ENCODE measurements around the gene TMC3. TPM values are rescaled to one million over a fixed set of nuclear protein-coding genes. Genes with fewer than 3 reads are reported as not detected.

TMC3 gene
- polyA plus RNA-seq, 1 of the 3 experiments (the other 2 are of a cell fraction) = not detected

DNA sequence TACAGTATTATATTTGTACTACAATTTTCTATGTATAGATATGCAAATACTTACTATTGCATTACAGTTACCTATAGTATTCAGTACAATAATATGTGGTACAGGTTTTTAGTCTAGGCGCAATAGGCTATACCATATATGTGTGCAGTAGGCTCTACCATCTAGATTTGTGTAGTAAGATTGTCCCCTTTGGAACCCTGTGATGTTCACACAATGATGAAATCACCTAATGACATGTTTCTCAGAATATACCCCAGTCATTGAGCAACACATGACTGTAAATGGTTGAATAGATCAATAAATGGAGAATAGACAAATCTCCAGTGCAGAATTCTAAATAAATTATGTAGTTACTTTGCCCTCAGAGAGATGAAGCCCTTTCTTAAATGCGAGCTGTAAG lies 17.6 kb upstream of the TMC3 start:
- Histone ChIP-seq H3K4me3 (ENCODE audit: low read depth in 2 of 2, low read length in 1 of 2) (no peak overlapping the region), H2AFZ (ENCODE audit: low read depth) (no peak overlapping the region), H3K4me1 (ENCODE audit: control insufficient read depth in 1 of 2, insufficient read depth in 2 of 2, low read depth in 1 of 2, low read length in 1 of 2) (peaks cover 0 to 7% of the 10 kb centered on the region in 2 experiments; a peak in 2 of 4 replicates), H3K9ac (no peak overlapping the region), H3K9me2 (no peaks in the 10 kb centered on the region), H3K36me3 (replicated peaks in 1 of 2; ENCODE audit: control insufficient read depth in 1 of 2, insufficient read depth in 2 of 2, low read length in 1 of 2) (no peaks in the 10 kb centered on the region), H3K4me2 (no peak overlapping the region), H4K20me1 (ENCODE audit: insufficient read depth) (no peaks in the 10 kb centered on the region), H3F3A (replicated peaks; ENCODE audit: insufficient read depth) (no peaks in the 10 kb centered on the region), H3K9me3 (no peaks in the 10 kb centered on the region), H3K79me2 (ENCODE audit: insufficient read depth) (no peaks in the 10 kb centered on the region), H3K27me3 (ENCODE audit: insufficient read depth) (peaks cover 3% of the 10 kb centered on the region; the same call in 1 of the 2 replicates), H3K27ac (ENCODE audit: low read depth in 2 of 2, low read length in 1 of 2) (no peak overlapping the region)
- ChIA-PET CTCF (interaction anchor here (1.3 to 6.0 kb wide), 3 partner anchors 18 to 124 kb away, joined by 5 to 43 read pairs (median 36); no protein-coding TSS in a partner anchor), POLR2A (no interaction called here)
- TF ChIP-seq RXRA (IDR thresholded peaks at IDR 0.05; ENCODE audit: borderline replicate concordance, low read depth) (no peak), TAF1 (IDR thresholded peaks at IDR 0.05; ENCODE audit: borderline replicate concordance, low read depth, low read length) (no peak)
- no peak for DNase-seq
- 61% methylated on average over 2 of the region's 2 CpGs for WGBS (ENCODE audit: low lambda C conversion rate)

- no peaks in the 10 kb centered on the region for H3F3A ChIP-seq (replicated peaks; ENCODE audit: insufficient read depth)
- H3K79me2 ChIP-seq (ENCODE audit: insufficient read depth) = no peaks in the 10 kb centered on the region
- H3K9me2 ChIP-seq = no peaks in the 10 kb centered on the region
- H3K4me3 ChIP-seq (ENCODE audit: low read depth in 2 of 2, low read length in 1 of 2) = no peak overlapping the region
- no peaks in the 10 kb centered on the region for H3K36me3 ChIP-seq (replicated peaks in 1 of 2; ENCODE audit: control insufficient read depth in 1 of 2, insufficient read depth in 2 of 2, low read length in 1 of 2)
- H3K9ac ChIP-seq = no peak overlapping the region
- peaks cover 0 to 7% of the 10 kb centered on the region in 2 experiments; a peak in 2 of 4 replicates for H3K4me1 ChIP-seq (ENCODE audit: control insufficient read depth in 1 of 2, insufficient read depth in 2 of 2, low read depth in 1 of 2, low read length in 1 of 2)
- no peak overlapping the region for H2AFZ ChIP-seq (ENCODE audit: low read depth)
- TF ChIP-seq MAX (IDR thresholded peaks at IDR 0.05; ENCODE audit: low read depth) = no peak
- TF ChIP-seq FOXJ3 (CRISPR knock-in tag; IDR thresholded peaks at IDR 0.05) = no peak
- ChIA-PET POLR2A (no interaction called here), CTCF (interaction anchor here (0.8 to 3.4 kb wide), 8 partner anchors 11 to 122 kb away, joined by 3 to 17 read pairs (median 6); no protein-coding TSS in a partner anchor)
- no peak overlapping the region for H3K4me2 ChIP-seq
- peaks cover 3% of the 10 kb centered on the region; the same call in 1 of the 2 replicates for H3K27me3 ChIP-seq (ENCODE audit: insufficient read depth)
- WGBS (ENCODE audit: low lambda C conversion rate) = 6% methylated on average over 1 of the region's 1 CpG
- no peak overlapping the region for H3K27ac ChIP-seq (ENCODE audit: low read depth in 2 of 2, low read length in 1 of 2)
- no peak for DNase-seq
- no peaks in the 10 kb centered on the region for H4K20me1 ChIP-seq (ENCODE audit: insufficient read depth)
- no peaks in the 10 kb centered on the region for H3K9me3 ChIP-seq
These were observed 14.4 kb upstream of the TMC3 start for GRCh38 chr15:81388436-81388770.

GRCh38 chr15:81387621-81388435 lies 13.8 kb upstream of the TMC3 start:
- no peaks in the 10 kb centered on the region for H3K9me2 ChIP-seq
- H3K36me3 ChIP-seq (replicated peaks in 1 of 2; ENCODE audit: control insufficient read depth in 1 of 2, insufficient read depth in 2 of 2, low read length in 1 of 2) = no peaks in the 10 kb centered on the region
- H3K9ac ChIP-seq = no peak overlapping the region
- peaks cover 3% of the 10 kb centered on the region; the same call in 1 of the 2 replicates for H3K27me3 ChIP-seq (ENCODE audit: insufficient read depth)
- H3K4me2 ChIP-seq = no peak overlapping the region
- DNase-seq = peak; percentile 66
- no peaks in the 10 kb centered on the region for H3K9me3 ChIP-seq
- H3K4me3 ChIP-seq (ENCODE audit: low read depth in 2 of 2, low read length in 1 of 2) = no peak overlapping the region
- peak; percentile 13 for TF ChIP-seq CHD2 (IDR thresholded peaks at IDR 0.05; ENCODE audit: low read length, partially characterized antibody)
- TF ChIP-seq USF2 (IDR thresholded peaks at IDR 0.05; ENCODE audit: borderline replicate concordance, low read depth, low read length) = no peak
- peak in 1 of 2 experiments; percentile 35; a peak in 1 of 4 replicates for TF ChIP-seq EP300 (IDR thresholded peaks at IDR 0.05; ENCODE audit: borderline replicate concordance in 1 of 2, low read depth in 1 of 2, low read length in 1 of 2)
- no peak for TF ChIP-seq TAF1 (IDR thresholded peaks at IDR 0.05; ENCODE audit: borderline replicate concordance, low read depth, low read length)
- TF ChIP-seq GATA2 (CRISPR knock-in tag; IDR thresholded peaks at IDR 0.05) = peak; percentile 62; the same call in 1 of the 2 replicates
- peak; percentile 54; the same call in 1 of the 2 replicates for TF ChIP-seq MXI1 (IDR thresholded peaks at IDR 0.05; ENCODE audit: low read depth, low read length)
- TF ChIP-seq RCOR1 (IDR thresholded peaks at IDR 0.05; ENCODE audit: low read length) = peak; percentile 79; the same call in 1 of the 2 replicates
- H3K4me1 ChIP-seq (ENCODE audit: control insufficient read depth in 1 of 2, insufficient read depth in 2 of 2, low read depth in 1 of 2, low read length in 1 of 2) = peaks cover 0 to 7% of the 10 kb centered on the region in 2 experiments; a peak in 2 of 4 replicates
- H3F3A ChIP-seq (replicated peaks; ENCODE audit: insufficient read depth) = no peaks in the 10 kb centered on the region
- no peaks in the 10 kb centered on the region for H4K20me1 ChIP-seq (ENCODE audit: insufficient read depth)
- no peaks in the 10 kb centered on the region for H3K79me2 ChIP-seq (ENCODE audit: insufficient read depth)
- no peak overlapping the region for H2AFZ ChIP-seq (ENCODE audit: low read depth)
- WGBS (ENCODE audit: low lambda C conversion rate) = 45% methylated on average over 12 of the region's 12 CpGs
- POLR2A ChIA-PET = interaction anchor here (0.6 kb wide), 1 partner anchor 245 kb away, joined by 5 read pairs; no protein-coding TSS in a partner anchor
- H3K27ac ChIP-seq (ENCODE audit: low read depth in 2 of 2, low read length in 1 of 2) = no peak overlapping the region
- CTCF ChIA-PET = interaction anchor here (0.8 to 3.4 kb wide), 8 partner anchors 11 to 122 kb away, joined by 3 to 17 read pairs (median 8); no protein-coding TSS in a partner anchor
